ENCODE measurements around the gene PRRX2.

PRRX2 gene

DNA sequence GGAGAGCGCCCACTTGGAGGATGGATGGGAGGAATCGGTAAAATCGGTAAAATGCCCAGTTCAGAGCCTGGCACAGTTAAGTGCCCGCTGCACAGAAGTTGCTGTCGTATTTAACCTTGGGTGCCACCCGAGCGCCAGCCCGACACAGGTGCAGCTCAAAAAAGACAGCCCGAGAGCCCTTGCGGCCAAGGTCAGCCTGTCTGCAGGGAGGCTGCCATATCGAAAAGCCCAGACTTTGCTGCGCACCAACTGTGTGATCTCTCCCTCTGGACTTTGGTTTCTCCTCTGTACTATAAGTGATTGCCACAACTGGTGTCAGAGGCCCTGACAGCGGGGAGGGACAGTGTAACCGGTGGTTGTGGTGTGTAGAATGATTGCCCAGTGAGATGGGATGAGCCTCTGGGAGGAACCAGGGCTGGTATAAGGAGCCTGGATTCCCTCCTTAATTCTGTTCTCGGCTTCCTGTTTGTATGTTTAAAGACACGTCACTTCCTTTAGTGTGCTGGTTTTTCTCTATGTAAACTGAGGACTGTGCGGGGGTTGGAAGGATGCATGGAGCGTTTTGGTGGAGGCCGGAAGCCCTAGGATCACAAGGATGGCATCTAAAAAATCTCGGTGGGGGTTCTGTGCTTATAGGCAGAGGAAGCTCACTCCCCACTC, 38.7 kb upstream of the PRRX2 start (continued):
- TF ChIP-seq ZBTB26 (tag by site-specific recombination; optimal IDR thresholded peaks at IDR 0.05) (no peak), OVOL3 (tag by site-specific recombination; IDR thresholded peaks at IDR 0.05) (no peak), ZNF660 (tag by site-specific recombination; IDR thresholded peaks at IDR 0.05) (0 out of 2 replicates have a peak, but pooled peaks have one; percentile 17), ZNF223 (tag by site-specific recombination; IDR thresholded peaks at IDR 0.05) (no peak), ZNF423 (tag by site-specific recombination; IDR thresholded peaks at IDR 0.05) (no peak), ZNF510 (tag by site-specific recombination; IDR thresholded peaks at IDR 0.05; ENCODE audit: insufficient replicate concordance) (no peak), ZNF391 (tag by site-specific recombination; IDR thresholded peaks at IDR 0.05; ENCODE audit: borderline replicate concordance, low read depth) (no peak), ZNF830 (tag by site-specific recombination; IDR thresholded peaks at IDR 0.05; ENCODE audit: low read depth) (no peak), ELK4 (IDR thresholded peaks at IDR 0.05; ENCODE audit: borderline replicate concordance, low read depth, low read length) (no peak), GLIS1 (tag by site-specific recombination; IDR thresholded peaks at IDR 0.05) (peak; percentile 81), ZNF701 (tag by site-specific recombination; IDR thresholded peaks at IDR 0.05) (no peak), PRDM4 (tag by site-specific recombination; IDR thresholded peaks at IDR 0.05) (no peak), ZBTB49 (tag by site-specific recombination; IDR thresholded peaks at IDR 0.05; ENCODE audit: low read depth) (no peak)

DNA sequence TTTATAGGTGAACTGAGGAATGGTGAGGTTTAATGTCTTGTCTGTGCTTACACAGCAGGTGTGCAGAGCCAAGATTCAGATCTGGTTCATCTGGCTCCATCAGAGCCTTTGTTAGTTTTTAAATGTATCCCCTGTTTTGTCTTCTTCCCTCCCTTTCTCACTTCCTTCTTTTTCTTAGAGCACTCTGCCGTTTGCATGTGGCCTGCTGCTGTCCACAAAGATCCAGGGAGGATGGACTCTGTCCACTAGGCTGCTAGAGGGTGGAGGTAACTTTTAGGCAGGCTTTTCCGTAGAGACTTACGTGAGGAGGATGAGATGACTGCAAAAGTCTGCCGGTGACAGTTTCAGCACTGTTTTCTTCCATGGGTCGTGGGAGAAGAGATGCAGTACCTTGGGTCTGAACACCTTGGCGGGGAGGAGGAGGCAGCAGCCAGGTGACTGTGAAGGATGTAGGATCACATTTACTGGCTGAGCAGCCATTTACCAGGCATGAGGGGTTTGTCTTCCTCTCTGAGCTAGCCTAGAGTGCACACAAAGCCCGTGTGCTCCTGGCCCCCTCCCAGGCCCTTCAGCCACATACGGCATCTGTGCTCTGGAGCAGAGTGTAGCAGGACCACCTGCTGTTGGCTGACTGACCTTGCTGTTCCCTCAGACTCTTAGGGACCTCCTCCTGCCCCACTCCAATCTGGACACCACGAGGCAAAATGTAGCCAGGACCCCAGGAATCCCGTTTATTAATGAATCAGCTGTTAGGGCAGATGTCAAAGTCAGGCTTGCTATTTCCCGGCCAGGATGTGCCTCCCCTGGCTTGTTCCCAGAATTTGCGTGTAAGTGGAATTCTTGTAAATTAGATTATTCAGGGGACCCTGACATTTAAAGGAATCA, 37.6 kb upstream of the PRRX2 start:
- H3K4me3 ChIP-seq (ENCODE audit: low read depth, low read length): no peak overlapping the region
- TF ChIP-seq KLF1 (tag by site-specific recombination; IDR thresholded peaks at IDR 0.05) (no peak), PRDM6 (tag by site-specific recombination; IDR thresholded peaks at IDR 0.05) (0 out of 2 replicates have a peak, but pooled peaks have one; percentile 20), ZNF48 (tag by site-specific recombination; IDR thresholded peaks at IDR 0.05) (no peak), ZNF221 (tag by site-specific recombination; IDR thresholded peaks at IDR 0.05; ENCODE audit: borderline replicate concordance) (no peak), REST (tag by site-specific recombination; IDR thresholded peaks at IDR 0.05) (0 out of 2 replicates have a peak, but pooled peaks have one; percentile 18), ZNF600 (tag by site-specific recombination; IDR thresholded peaks at IDR 0.05) (peak; percentile 41; the same call in 1 of the 2 replicates), OSR2 (tag by site-specific recombination; IDR thresholded peaks at IDR 0.05) (no peak), ZNF341 (tag by site-specific recombination; IDR thresholded peaks at IDR 0.05; ENCODE audit: low read depth) (peak; percentile 69)

More for the DNA sequence above, 37.6 kb upstream of the PRRX2 start:
- H3K4me1 ChIP-seq (ENCODE audit: control insufficient read depth, insufficient read depth, low read length): peaks cover 3% of the 10 kb centered on the region; the same call in 1 of the 2 replicates
- peaks cover 0 to 52% of the 10 kb centered on the region in 2 experiments; a peak in 1 of 3 replicates for H3K36me3 ChIP-seq (ENCODE audit: control insufficient read depth in 2 of 2, insufficient read depth in 1 of 2, low read length in 2 of 2)
- H3K9me3 ChIP-seq (ENCODE audit: control insufficient read depth, insufficient read depth, low read depth, low read length): no peaks in the 10 kb centered on the region
- CTCF ChIA-PET: interaction anchor here (1.3 to 23.4 kb wide), 5 partner anchors 13 to 493 kb away, joined by 4 to 507 read pairs (median 19); no protein-coding TSS in a partner anchor
- POLR2A ChIA-PET: interaction anchor here (0.6 to 3.7 kb wide), 3 partner anchors 11 to 512 kb away, joined by 4 to 57 read pairs (median 4); no protein-coding TSS in a partner anchor
- no peak overlapping the region for H3K27ac ChIP-seq (ENCODE audit: extremely low read depth, low read depth, low read length)

Measured in HEK293 (cell line).